ENCODE results near the gene TBC1D8. TPM values are rescaled to one million over a fixed set of nuclear protein-coding genes. Genes with fewer than 3 reads are reported as not detected.

Gene TBC1D8
- total and polyA plus RNA-seq, 4 donors = 10.4 to 38.6 (median 13.4) TPM

GRCh38 chr2:101176803-101177202 is 25.6 kb upstream of the TBC1D8 start:
- DNase-seq (ENCODE audit: low spot score) = no peak
- H3K4me3 ChIP-seq (ENCODE audit: low read depth in 1 of 3, low read length in 3 of 3) = no peak overlapping the region
- H3K4me1 ChIP-seq (ENCODE audit: control insufficient read depth in 4 of 4, insufficient read depth in 4 of 4, low read length in 3 of 4) = peaks cover 0 to 9% (median 3%) of the 10 kb centered on the region in 4 donors
- TF ChIP-seq SP1 (IDR thresholded peaks at IDR 0.05) = no peak
- no peak for TF ChIP-seq RAD21 (IDR thresholded peaks at IDR 0.05)
- no peak for TF ChIP-seq HNF4G (IDR thresholded peaks at IDR 0.05)
- no peak for TF ChIP-seq HNF4A (conservative IDR thresholded peaks at IDR 0.05)
- no peak for TF ChIP-seq TAF1 (conservative IDR thresholded peaks at IDR 0.05)
- no peak for TF ChIP-seq JUND (IDR thresholded peaks at IDR 0.05)
- TF ChIP-seq, protein P1, sequence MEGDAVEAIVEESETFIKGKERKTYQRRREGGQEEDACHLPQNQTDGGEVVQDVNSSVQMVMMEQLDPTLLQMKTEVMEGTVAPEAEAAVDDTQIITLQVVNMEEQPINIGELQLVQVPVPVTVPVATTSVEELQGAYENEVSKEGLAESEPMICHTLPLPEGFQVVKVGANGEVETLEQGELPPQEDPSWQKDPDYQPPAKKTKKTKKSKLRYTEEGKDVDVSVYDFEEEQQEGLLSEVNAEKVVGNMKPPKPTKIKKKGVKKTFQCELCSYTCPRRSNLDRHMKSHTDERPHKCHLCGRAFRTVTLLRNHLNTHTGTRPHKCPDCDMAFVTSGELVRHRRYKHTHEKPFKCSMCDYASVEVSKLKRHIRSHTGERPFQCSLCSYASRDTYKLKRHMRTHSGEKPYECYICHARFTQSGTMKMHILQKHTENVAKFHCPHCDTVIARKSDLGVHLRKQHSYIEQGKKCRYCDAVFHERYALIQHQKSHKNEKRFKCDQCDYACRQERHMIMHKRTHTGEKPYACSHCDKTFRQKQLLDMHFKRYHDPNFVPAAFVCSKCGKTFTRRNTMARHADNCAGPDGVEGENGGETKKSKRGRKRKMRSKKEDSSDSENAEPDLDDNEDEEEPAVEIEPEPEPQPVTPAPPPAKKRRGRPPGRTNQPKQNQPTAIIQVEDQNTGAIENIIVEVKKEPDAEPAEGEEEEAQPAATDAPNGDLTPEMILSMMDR (IDR thresholded peaks at IDR 0.05; ENCODE audit: low read depth, low read length, missing input control) = no peak
- TF ChIP-seq, protein P2, sequence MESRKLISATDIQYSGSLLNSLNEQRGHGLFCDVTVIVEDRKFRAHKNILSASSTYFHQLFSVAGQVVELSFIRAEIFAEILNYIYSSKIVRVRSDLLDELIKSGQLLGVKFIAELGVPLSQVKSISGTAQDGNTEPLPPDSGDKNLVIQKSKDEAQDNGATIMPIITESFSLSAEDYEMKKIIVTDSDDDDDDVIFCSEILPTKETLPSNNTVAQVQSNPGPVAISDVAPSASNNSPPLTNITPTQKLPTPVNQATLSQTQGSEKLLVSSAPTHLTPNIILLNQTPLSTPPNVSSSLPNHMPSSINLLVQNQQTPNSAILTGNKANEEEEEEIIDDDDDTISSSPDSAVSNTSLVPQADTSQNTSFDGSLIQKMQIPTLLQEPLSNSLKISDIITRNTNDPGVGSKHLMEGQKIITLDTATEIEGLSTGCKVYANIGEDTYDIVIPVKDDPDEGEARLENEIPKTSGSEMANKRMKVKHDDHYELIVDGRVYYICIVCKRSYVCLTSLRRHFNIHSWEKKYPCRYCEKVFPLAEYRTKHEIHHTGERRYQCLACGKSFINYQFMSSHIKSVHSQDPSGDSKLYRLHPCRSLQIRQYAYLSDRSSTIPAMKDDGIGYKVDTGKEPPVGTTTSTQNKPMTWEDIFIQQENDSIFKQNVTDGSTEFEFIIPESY (IDR thresholded peaks at IDR 0.05) = no peak
- TF ChIP-seq, protein P3, sequence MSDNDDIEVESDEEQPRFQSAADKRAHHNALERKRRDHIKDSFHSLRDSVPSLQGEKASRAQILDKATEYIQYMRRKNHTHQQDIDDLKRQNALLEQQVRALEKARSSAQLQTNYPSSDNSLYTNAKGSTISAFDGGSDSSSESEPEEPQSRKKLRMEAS (IDR thresholded peaks at IDR 0.05) = no peak
- no peak for TF ChIP-seq EGR1 (IDR thresholded peaks at IDR 0.05; ENCODE audit: low read depth in 2 of 2)
- no peak for TF ChIP-seq NR2F2 (IDR thresholded peaks at IDR 0.05)
- WGBS = 79% methylated on average over 4 of the region's 4 CpGs
- no peak overlapping the region for H3K9ac ChIP-seq (ENCODE audit: low read depth in 1 of 2, low read length in 2 of 2)
- H3K27ac ChIP-seq (ENCODE audit: low read depth in 1 of 2, low read length in 2 of 2) = no peak overlapping the region
- no peaks in the 10 kb centered on the region for H3K36me3 ChIP-seq (ENCODE audit: control insufficient read depth in 4 of 4, insufficient read depth in 3 of 4, low read depth in 1 of 4, low read length in 3 of 4)
- H3K27me3 ChIP-seq (ENCODE audit: control insufficient read depth in 4 of 4, insufficient read depth in 4 of 4, low read length in 3 of 4) = no peaks in the 10 kb centered on the region
- H3K9me3 ChIP-seq (ENCODE audit: control insufficient read depth in 4 of 4, low read length in 3 of 4) = peaks cover 0 to 2% (median 0%) of the 10 kb centered on the region in 4 donors

- Histone ChIP-seq H3K9ac (ENCODE audit: low read depth in 1 of 2, low read length in 2 of 2) (no peak overlapping the region), H3K36me3 (ENCODE audit: control insufficient read depth in 4 of 4, insufficient read depth in 3 of 4, low read depth in 1 of 4, low read length in 3 of 4) (no peaks in the 10 kb centered on the region), H3K4me3 (ENCODE audit: low read depth in 1 of 3, low read length in 3 of 3) (no peak overlapping the region), H3K27ac (ENCODE audit: low read depth in 1 of 2, low read length in 2 of 2) (no peak overlapping the region), H3K27me3 (ENCODE audit: control insufficient read depth in 4 of 4, insufficient read depth in 4 of 4, low read length in 3 of 4) (no peaks in the 10 kb centered on the region), H3K9me3 (ENCODE audit: control insufficient read depth in 4 of 4, low read length in 3 of 4) (peaks cover 0 to 2% (median 0%) of the 10 kb centered on the region in 4 donors), H3K4me1 (ENCODE audit: control insufficient read depth in 4 of 4, insufficient read depth in 4 of 4, low read length in 3 of 4) (peaks cover 0 to 9% (median 3%) of the 10 kb centered on the region in 4 donors)
- TF ChIP-seq, protein P3 (IDR thresholded peaks at IDR 0.05) = no peak
- TF ChIP-seq, protein P4, sequence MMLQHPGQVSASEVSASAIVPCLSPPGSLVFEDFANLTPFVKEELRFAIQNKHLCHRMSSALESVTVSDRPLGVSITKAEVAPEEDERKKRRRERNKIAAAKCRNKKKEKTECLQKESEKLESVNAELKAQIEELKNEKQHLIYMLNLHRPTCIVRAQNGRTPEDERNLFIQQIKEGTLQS (IDR thresholded peaks at IDR 0.05) = no peak
- TF ChIP-seq TAF1 (conservative IDR thresholded peaks at IDR 0.05) = no peak
- no peak for TF ChIP-seq HNF4G (IDR thresholded peaks at IDR 0.05)
- no peak for TF ChIP-seq NR2F2 (IDR thresholded peaks at IDR 0.05)
- no peak for TF ChIP-seq RXRA (IDR thresholded peaks at IDR 0.05)
- peak; percentile 56 for TF ChIP-seq SP1 (IDR thresholded peaks at IDR 0.05)
- no peak for TF ChIP-seq GABPA (IDR thresholded peaks at IDR 0.05 in 1 of 2, conservative IDR thresholded peaks at IDR 0.05 in 1 of 2)
- peak; percentile 18 for TF ChIP-seq REST (IDR thresholded peaks at IDR 0.05)
- TF ChIP-seq RAD21 (IDR thresholded peaks at IDR 0.05) = peak in 1 of 2 donors; percentile 20
- no peak for TF ChIP-seq EGR1 (IDR thresholded peaks at IDR 0.05; ENCODE audit: low read depth in 2 of 2)
- no peak for TF ChIP-seq HNF4A (conservative IDR thresholded peaks at IDR 0.05)
- TF ChIP-seq YY1 (IDR thresholded peaks at IDR 0.05) = no peak
- TF ChIP-seq JUND (IDR thresholded peaks at IDR 0.05) = no peak
- no peak for TF ChIP-seq FOXA1 (IDR thresholded peaks at IDR 0.05)
- TF ChIP-seq, protein P1 (IDR thresholded peaks at IDR 0.05; ENCODE audit: low read depth, low read length, missing input control) = no peak
- no peak for TF ChIP-seq FOXA2 (IDR thresholded peaks at IDR 0.05)
- TF ChIP-seq, protein P2 (IDR thresholded peaks at IDR 0.05) = no peak
- no peak for DNase-seq (ENCODE audit: low spot score)
- 58% methylated on average over 3 of the region's 3 CpGs for WGBS
Observed at GRCh38 chr2:101175991-101176390, 24.8 kb upstream of the TBC1D8 start.
